ENCODE measurements around the gene ARHGAP45. TPM values are rescaled to one million over a fixed set of nuclear protein-coding genes. Genes with fewer than 3 reads are reported as not detected.

ARHGAP45 gene
- total and polyA plus RNA-seq, 7 experiments from 2014 or later: 305 to 1,030 (median 779) TPM

DNA sequence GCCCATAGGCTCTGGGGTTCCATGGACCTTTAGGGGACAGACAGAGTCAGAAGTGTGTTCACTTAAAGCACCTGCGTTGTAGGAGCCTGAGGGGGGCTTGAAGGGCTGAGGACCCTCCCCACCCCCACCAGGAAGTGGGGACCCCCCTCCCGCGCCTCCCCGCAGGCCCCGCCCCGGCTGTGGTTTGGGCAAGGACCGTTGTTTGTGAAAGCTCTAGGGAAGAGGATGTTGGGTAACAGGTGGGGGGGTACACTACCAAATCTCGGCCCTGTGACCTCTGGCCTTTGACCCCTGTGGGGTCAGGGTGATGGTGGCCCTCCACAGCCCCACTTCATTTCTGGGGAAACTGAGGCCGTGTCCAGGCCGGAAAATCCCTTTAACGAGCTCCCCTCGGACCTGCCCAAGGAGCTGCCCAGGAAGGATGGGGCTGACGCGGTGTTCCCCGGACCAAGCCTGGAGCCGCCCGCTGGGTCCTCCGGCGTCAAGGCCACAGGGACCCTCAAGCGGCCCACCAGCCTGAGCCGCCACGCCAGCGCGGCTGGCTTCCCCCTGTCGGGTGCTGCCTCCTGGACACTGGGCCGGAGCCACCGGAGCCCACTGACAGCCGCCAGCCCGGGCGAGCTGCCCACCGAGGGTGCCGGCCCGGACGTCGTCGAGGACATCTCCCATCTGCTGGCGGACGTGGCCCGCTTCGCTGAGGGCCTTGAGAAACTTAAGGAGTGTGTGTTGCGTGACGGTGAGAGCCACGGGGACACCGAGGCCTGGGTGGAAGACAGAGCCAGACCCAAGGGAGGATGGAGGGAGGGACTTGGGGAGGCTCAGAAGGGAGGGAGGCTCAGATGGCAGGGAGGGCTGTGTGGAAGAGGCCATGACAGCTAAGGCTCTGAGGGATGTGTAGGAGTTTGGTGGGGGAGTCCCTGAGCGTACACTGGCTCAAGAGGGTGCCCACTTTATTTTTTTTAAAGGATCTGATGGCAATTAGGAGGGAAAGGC is 1.3 kb downstream of the ARHGAP45 start:
- Mint-ChIP-seq H3K9me3 (peaks cover 0 to 2% (median 0%) of the 10 kb centered on the region in 11 donors), H3K4me3 (peak overlapping the region; percentile 90 to 99 (median 96)), H3K4me1 (peaks cover 38 to 63% (median 48%) of the 10 kb centered on the region in 7 donors), H3K36me3 (peaks cover 10 to 31% (median 20%) of the 10 kb centered on the region in 5 donors), H3K27me3 (no peaks in the 10 kb centered on the region), H3K27ac (peak overlapping the region; percentile 90 to 99 (median 97))
- POLR2A ChIA-PET: interaction anchor here (0.7 to 37.6 kb wide), 21 partner anchors 11 to 201 kb away, joined by 3 to 2022 read pairs (median 6); partner anchors contain the start of genes ABCA7, CIRBP, CNN2 and GPX4
- peak overlapping the region; percentile 99 for H3K27ac ChIP-seq (ENCODE audit: low read depth, low read length)
- CTCF ChIA-PET: interaction anchor here (0.8 to 5.7 kb wide), 6 partner anchors 10 to 84 kb away, joined by 3 to 68 read pairs (median 5); partner anchors contain the start of gene WDR18
- H3K4me3 ChIP-seq (ENCODE audit: low read length): peak overlapping the region; percentile 98
- peak; percentile 62 to 87 (median 82) for DNase-seq
- peak; percentile 39 for ATAC-seq
- intact Hi-C loops (cut with micrococcal nuclease): loop anchor here (1.0 to 5.0 kb wide), 9 partner anchors 9 to 206 kb away; partner anchors contain the start of genes CNN2 (in 1 of the 2), GPX4 (in 1 of the 2), MIDN (in 1 of the 2) and RNU6-2 (in 1 of the 2)
- peaks cover 9 to 45% (median 22%) of the 10 kb centered on the region in 3 experiments for H3K36me3 ChIP-seq (ENCODE audit: control insufficient read depth in 2 of 3, insufficient read depth in 3 of 3, low read length in 3 of 3)
- peaks cover 58 to 62% of the 10 kb centered on the region in 2 donors for H3K4me1 ChIP-seq (ENCODE audit: control insufficient read depth in 2 of 2, insufficient read depth in 2 of 2, low read length in 2 of 2)
- no peaks in the 10 kb centered on the region for H3K9me3 ChIP-seq (ENCODE audit: control insufficient read depth in 2 of 3, low read length in 3 of 3)
- H3K27me3 ChIP-seq (ENCODE audit: control insufficient read depth in 2 of 2, insufficient read depth in 2 of 2, low read length in 2 of 2): no peaks in the 10 kb centered on the region

DNA sequence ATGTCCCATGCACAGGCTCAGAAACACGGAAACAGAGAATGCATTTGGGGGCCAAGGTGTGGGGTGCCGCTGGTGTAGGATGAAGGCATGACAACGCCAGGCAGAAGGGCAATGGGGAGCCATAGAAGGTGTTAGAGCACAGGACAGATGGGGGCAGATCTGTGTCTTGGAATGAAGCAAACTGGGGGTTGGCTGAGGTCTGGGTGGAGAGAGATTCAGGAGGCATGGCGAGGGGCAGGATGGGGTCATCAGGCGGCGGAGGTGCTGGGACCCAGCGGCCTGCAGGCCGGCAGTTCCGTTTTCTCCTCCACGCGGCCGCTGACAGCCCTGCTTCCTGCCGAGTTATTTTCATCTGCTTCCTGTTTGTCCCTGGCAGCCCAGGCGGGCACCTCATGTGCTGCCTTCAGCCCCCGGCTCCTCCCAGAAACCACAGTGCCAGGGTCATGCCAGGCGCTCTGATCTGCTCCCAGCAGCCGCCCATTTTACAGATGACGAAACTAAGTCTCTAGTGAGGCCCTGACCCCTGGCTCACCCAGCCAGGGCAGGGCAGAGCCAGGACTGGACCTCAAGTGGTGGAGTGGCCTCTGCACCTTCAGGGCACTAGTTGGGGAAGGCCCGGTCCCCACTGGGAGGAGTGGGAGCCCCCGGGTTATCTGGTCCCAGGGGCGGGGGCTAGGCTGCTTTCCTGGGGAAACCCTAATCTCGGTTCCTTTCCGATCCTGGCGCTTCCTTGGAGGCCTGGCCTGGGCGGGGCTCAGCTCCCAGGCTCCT is 2.2 kb downstream of the ARHGAP45 start:
- DNase-seq: peak in 7 of 9 donors; percentile 73 to 84 (median 78)
- no peaks in the 10 kb centered on the region for H3K27me3 Mint-ChIP-seq
- ChIA-PET POLR2A (interaction anchor here (1.1 to 37.6 kb wide), 10 partner anchors 19 to 200 kb away, joined by 3 to 2022 read pairs (median 26); partner anchors contain the start of genes ABCA7, CIRBP, CNN2 and GPX4), CTCF (interaction anchor here (0.5 to 5.7 kb wide), 5 partner anchors 9 to 139 kb away, joined by 3 to 68 read pairs (median 5); no protein-coding TSS in a partner anchor)
- peaks cover 39 to 67% (median 49%) of the 10 kb centered on the region in 7 donors for H3K4me1 Mint-ChIP-seq
- intact Hi-C loops (cut with micrococcal nuclease): loop anchor here (1.0 to 5.0 kb wide), 7 partner anchors 8 to 207 kb away; partner anchors contain the start of genes CNN2 (in 1 of the 2), GPX4 (in 1 of the 2) and MIDN (in 1 of the 2)
- peaks cover 9 to 54% (median 31%) of the 10 kb centered on the region in 3 experiments for H3K36me3 ChIP-seq (ENCODE audit: control insufficient read depth in 2 of 3, insufficient read depth in 3 of 3, low read length in 3 of 3)
- H3K27me3 ChIP-seq (ENCODE audit: control insufficient read depth in 2 of 2, insufficient read depth in 2 of 2, low read length in 2 of 2): no peaks in the 10 kb centered on the region
- peaks cover 0 to 2% (median 0%) of the 10 kb centered on the region in 11 donors for H3K9me3 Mint-ChIP-seq
- peak overlapping the region; percentile 99 for H3K27ac ChIP-seq (ENCODE audit: low read depth, low read length)
- H3K36me3 Mint-ChIP-seq: peaks cover 10 to 34% (median 20%) of the 10 kb centered on the region in 5 donors
- peak overlapping the region; percentile 90 to 99 (median 96) for H3K4me3 Mint-ChIP-seq
- peak; percentile 55 for ATAC-seq
- H3K4me3 ChIP-seq (ENCODE audit: low read length): peak overlapping the region; percentile 98
- peaks cover 65 to 66% of the 10 kb centered on the region in 2 donors for H3K4me1 ChIP-seq (ENCODE audit: control insufficient read depth in 2 of 2, insufficient read depth in 2 of 2, low read length in 2 of 2)
- no peaks in the 10 kb centered on the region for H3K9me3 ChIP-seq (ENCODE audit: control insufficient read depth in 2 of 3, low read length in 3 of 3)
- H3K27ac Mint-ChIP-seq: peak overlapping the region; percentile 90 to 99 (median 97)

DNA sequence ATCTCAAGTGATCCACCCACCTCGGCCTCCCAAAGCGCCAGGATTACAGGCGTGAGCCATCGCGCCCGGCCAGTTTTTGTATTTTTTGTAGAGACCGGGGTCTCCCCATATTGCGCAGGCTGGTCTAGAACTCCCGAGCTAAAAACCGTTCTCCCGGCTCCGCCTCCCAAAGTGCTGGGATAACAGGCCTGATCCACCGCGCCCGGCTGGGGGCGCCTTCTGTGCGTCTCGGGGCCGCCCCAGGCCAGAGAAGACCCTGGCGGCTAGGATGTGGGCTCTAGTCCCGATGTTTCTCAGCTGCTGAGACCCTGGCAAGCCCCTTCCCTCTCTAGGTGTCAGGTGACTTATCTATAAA is 3.6 kb downstream of the ARHGAP45 start:
- Mint-ChIP-seq H3K4me3 (peak overlapping the region in 8 of 10 donors; percentile 36 to 99 (median 92)), H3K4me1 (peaks cover 31 to 59% (median 43%) of the 10 kb centered on the region in 7 donors), H3K27me3 (no peaks in the 10 kb centered on the region), H3K27ac (peak overlapping the region in 6 of 9 donors; percentile 25 to 98 (median 94)), H3K36me3 (peaks cover 10 to 39% (median 23%) of the 10 kb centered on the region in 5 donors), H3K9me3 (peaks cover 0 to 5% (median 0%) of the 10 kb centered on the region in 11 donors)
- ATAC-seq (no peak), DNase-seq (peak in 2 of 9 donors; percentile 1 to 23)
- ChIA-PET POLR2A (interaction anchor here (0.7 to 37.6 kb wide), 5 partner anchors 20 to 198 kb away, joined by 3 to 2022 read pairs (median 5); partner anchors contain the start of genes CIRBP, CNN2, GPX4 and POLR2E), CTCF (interaction anchor here (1.1 to 1.3 kb wide), 2 partner anchors 11 to 32 kb away, joined by 3 read pairs; partner anchors contain the start of gene GPX4)
- no peak overlapping the region for H3K4me3 ChIP-seq (ENCODE audit: low read length)
- peak overlapping the region; percentile 99 for H3K27ac ChIP-seq (ENCODE audit: low read depth, low read length)
- H3K36me3 ChIP-seq (ENCODE audit: control insufficient read depth in 2 of 3, insufficient read depth in 3 of 3, low read length in 3 of 3): peaks cover 15 to 57% (median 38%) of the 10 kb centered on the region in 3 experiments
- H3K9me3 ChIP-seq (ENCODE audit: control insufficient read depth in 2 of 3, low read length in 3 of 3): no peaks in the 10 kb centered on the region
- no peaks in the 10 kb centered on the region for H3K27me3 ChIP-seq (ENCODE audit: control insufficient read depth in 2 of 2, insufficient read depth in 2 of 2, low read length in 2 of 2)
- peaks cover 63% of the 10 kb centered on the region in 2 donors for H3K4me1 ChIP-seq (ENCODE audit: control insufficient read depth in 2 of 2, insufficient read depth in 2 of 2, low read length in 2 of 2)
- intact Hi-C loops (cut with micrococcal nuclease): no loop called here

DNA sequence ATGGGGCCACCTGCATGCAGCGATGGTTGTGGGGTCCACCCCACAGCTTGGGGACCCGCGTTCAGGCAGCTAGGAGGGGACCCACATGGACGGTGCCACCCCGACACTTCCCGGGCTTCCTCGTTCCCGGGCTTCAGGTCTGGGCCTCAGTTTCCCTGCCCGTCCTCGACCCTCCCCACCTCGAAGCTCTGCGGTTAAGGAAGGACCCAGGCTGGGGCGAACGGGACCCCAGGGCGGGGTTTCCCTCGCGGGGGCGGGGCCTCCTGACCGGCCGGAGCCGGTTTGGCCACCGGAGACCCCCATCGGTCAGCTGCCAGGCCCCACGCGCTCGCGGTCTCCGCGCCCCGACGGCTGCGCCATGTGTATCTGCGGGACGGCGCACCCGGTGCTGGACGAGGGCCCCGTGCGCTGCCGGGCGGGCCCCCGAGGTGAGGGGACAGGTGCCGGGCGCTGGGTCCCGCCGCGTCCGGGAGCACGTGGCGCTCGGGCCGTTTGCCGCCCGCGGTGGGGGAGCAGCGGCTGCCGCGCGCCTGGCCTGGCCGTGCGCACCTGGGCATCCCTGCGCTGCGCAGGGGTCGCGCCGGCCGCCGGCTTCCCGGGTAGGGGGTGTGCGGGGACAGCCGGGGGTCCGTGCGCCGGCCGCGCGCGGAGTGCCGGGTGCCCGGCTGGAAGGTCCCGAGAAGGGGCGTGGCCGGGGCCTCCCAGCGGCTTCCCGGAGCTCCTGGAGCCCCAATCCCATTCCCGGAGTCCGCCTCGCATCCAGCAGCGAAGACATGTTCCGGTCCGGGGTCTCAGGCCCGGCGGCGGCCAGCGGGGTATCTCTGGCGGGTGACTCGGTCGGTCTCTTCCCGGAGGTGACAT is 4.2 kb downstream of the ARHGAP45 start:
- Mint-ChIP-seq H3K4me3 (peak overlapping the region; percentile 84 to 99 (median 90)), H3K4me1 (peaks cover 36 to 59% (median 43%) of the 10 kb centered on the region in 7 donors), H3K27ac (peak overlapping the region; percentile 88 to 100 (median 97)), H3K27me3 (no peaks in the 10 kb centered on the region), H3K9me3 (peaks cover 0 to 5% (median 0%) of the 10 kb centered on the region in 11 donors), H3K36me3 (peaks cover 10 to 45% (median 27%) of the 10 kb centered on the region in 5 donors)
- Histone ChIP-seq H3K4me1 (ENCODE audit: control insufficient read depth in 2 of 2, insufficient read depth in 2 of 2, low read length in 2 of 2) (peaks cover 63% of the 10 kb centered on the region in 2 donors), H3K36me3 (ENCODE audit: control insufficient read depth in 2 of 3, insufficient read depth in 3 of 3, low read length in 3 of 3) (peaks cover 20 to 64% (median 44%) of the 10 kb centered on the region in 3 experiments), H3K27ac (ENCODE audit: low read depth, low read length) (peak overlapping the region; percentile 99), H3K4me3 (ENCODE audit: low read length) (peak overlapping the region; percentile 30), H3K27me3 (ENCODE audit: control insufficient read depth in 2 of 2, insufficient read depth in 2 of 2, low read length in 2 of 2) (no peaks in the 10 kb centered on the region), H3K9me3 (ENCODE audit: control insufficient read depth in 2 of 3, low read length in 3 of 3) (no peaks in the 10 kb centered on the region)
- peak in 1 of 9 donors; percentile 9 for DNase-seq
- POLR2A ChIA-PET: interaction anchor here (0.7 to 38.6 kb wide), 9 partner anchors 2 to 1356 kb away, joined by 3 to 2022 read pairs (median 3); partner anchors contain the start of genes ABCA7, ARHGAP45, CNN2 and GPX4
- intact Hi-C loops (cut with micrococcal nuclease): no loop called here
- no peak for ATAC-seq
- CTCF ChIA-PET: interaction anchor here (1.1 to 1.3 kb wide), 2 partner anchors 11 to 32 kb away, joined by 3 read pairs; partner anchors contain the start of gene GPX4

DNA sequence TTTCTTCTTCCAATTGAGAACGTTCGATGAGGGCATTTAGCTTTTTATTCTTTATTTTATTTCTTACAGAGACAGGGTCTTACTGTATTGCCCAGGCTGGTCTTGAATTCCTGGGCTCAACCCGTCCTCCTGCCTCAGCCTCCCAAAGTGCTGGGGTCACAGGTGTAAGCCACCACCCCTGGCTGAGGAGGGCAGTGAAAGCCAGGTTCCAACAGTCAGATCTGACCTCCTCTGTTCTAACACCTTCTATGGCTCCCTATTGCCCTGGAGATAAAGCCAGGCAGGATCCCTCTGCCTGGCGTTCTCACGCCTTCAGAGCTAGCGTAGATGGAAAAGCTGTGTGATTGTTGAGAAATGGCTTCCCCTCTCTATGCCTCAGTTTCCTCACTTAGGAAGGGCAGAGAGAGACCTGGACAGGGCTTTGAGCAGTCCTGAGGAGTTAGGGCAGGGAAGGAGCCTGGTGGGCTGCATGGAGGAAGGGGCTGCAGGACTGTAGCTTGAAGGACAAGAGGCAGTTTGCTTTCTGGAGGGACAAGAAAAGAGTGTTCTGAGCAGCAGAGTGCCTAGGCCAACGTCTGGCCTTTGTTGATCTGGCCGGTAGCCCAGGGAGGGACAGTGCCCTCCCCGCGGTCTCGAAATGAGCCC is 5.5 kb downstream of the ARHGAP45 start:
- ChIA-PET POLR2A (interaction anchor here (0.7 to 38.6 kb wide), 11 partner anchors 0 to 203 kb away, joined by 3 to 2022 read pairs (median 5); partner anchors contain the start of genes ABCA7, ARHGAP45, CIRBP and CNN2), CTCF (interaction anchor here (1.3 to 1.6 kb wide), 2 partner anchors 15 kb away, joined by 3 to 5 read pairs; no protein-coding TSS in a partner anchor)
- no peaks in the 10 kb centered on the region for H3K27me3 ChIP-seq (ENCODE audit: control insufficient read depth in 2 of 2, insufficient read depth in 2 of 2, low read length in 2 of 2)
- H3K36me3 Mint-ChIP-seq: peaks cover 10 to 52% (median 33%) of the 10 kb centered on the region in 5 donors
- DNase-seq (peak in 1 of 9 donors; percentile 13), ATAC-seq (no peak)
- peaks cover 0 to 5% (median 0%) of the 10 kb centered on the region in 11 donors for H3K9me3 Mint-ChIP-seq
- no peaks in the 10 kb centered on the region for H3K27me3 Mint-ChIP-seq
- H3K27ac ChIP-seq (ENCODE audit: low read depth, low read length): peak overlapping the region; percentile 61
- H3K27ac Mint-ChIP-seq: peak overlapping the region; percentile 88 to 100 (median 95)
- H3K4me3 Mint-ChIP-seq: peak overlapping the region; percentile 50 to 97 (median 86)
- H3K4me1 Mint-ChIP-seq: peaks cover 36 to 61% (median 51%) of the 10 kb centered on the region in 7 donors
- H3K4me3 ChIP-seq (ENCODE audit: low read length): no peak overlapping the region
- H3K9me3 ChIP-seq (ENCODE audit: control insufficient read depth in 2 of 3, low read length in 3 of 3): no peaks in the 10 kb centered on the region
- peaks cover 64 to 67% of the 10 kb centered on the region in 2 donors for H3K4me1 ChIP-seq (ENCODE audit: control insufficient read depth in 2 of 2, insufficient read depth in 2 of 2, low read length in 2 of 2)
- H3K36me3 ChIP-seq (ENCODE audit: control insufficient read depth in 2 of 3, insufficient read depth in 3 of 3, low read length in 3 of 3): peaks cover 20 to 65% (median 44%) of the 10 kb centered on the region in 3 experiments
- intact Hi-C loops (cut with micrococcal nuclease): no loop called here

All from naive thymus-derived CD4-positive, alpha-beta T cell (primary cell).